Stimulated activated CD4-positive, alpha-beta T cell treated with anti-CD3 and anti-CD28 coated beads, Interleukin-4, amount 100 ng/mL, for 48 hours (primary cell): ENCODE measurements around the gene DEUP1.
"Not testable (repeated sequence)": the region's sequence is repeated elsewhere in the genome, so short reads cannot be mapped to it uniquely, and the experiment has no call there.

Experiments
- DNase-seq, 2 donors: peaks; one replicate each; pipeline ENCODE4 v3.0.0-alpha.2; 2020; ENCODE audit warnings: low read depth in 2 of 2

DEUP1 gene

GRCh38 chr11:93350835-93351234 is 20.3 kb downstream of the DEUP1 start:
- no peak for DNase-seq

GRCh38 chr11:93359396-93359795 is 28.9 kb downstream of the DEUP1 start:
- no peak for DNase-seq

- no peak for DNase-seq
Measured at GRCh38 chr11:93361435-93361834, 30.9 kb downstream of the DEUP1 start.

GRCh38 chr11:93368022-93368421 is 37.5 kb downstream of the DEUP1 start:
- DNase-seq = no peak

GRCh38 chr11:93370260-93370659 is 39.7 kb downstream of the DEUP1 start:
- no peak for DNase-seq

- no peak for DNase-seq
Measured at GRCh38 chr11:93389737-93390136, 59.2 kb downstream of the DEUP1 start.

- DNase-seq = no peak
Measured at GRCh38 chr11:93392867-93393266, 62.3 kb downstream of the DEUP1 start.

GRCh38 chr11:93393386-93393785 is 62.8 kb downstream of the DEUP1 start:
- no peak for DNase-seq

GRCh38 chr11:93394488-93394887 is 63.9 kb downstream of the DEUP1 start:
- DNase-seq = no peak

- no peak for DNase-seq
Measured at GRCh38 chr11:93396316-93396715, 65.8 kb downstream of the DEUP1 start.

- DNase-seq = no peak
Measured at GRCh38 chr11:93403930-93404329, 73.4 kb downstream of the DEUP1 start.

GRCh38 chr11:93407777-93408401 is 77.3 kb downstream of the DEUP1 start:
- no peak for DNase-seq

- DNase-seq = no peak
Measured at GRCh38 chr11:93410441-93410840, 79.9 kb downstream of the DEUP1 start.

- no peak for DNase-seq
Measured at GRCh38 chr11:93411705-93412104, 81.2 kb downstream of the DEUP1 start.

- DNase-seq = no peak
Measured at GRCh38 chr11:93432247-93432646, 101.7 kb downstream of the DEUP1 start.

- DNase-seq = not testable (repeated sequence)
Measured at GRCh38 chr11:93443232-93443631, 112.7 kb downstream of the DEUP1 start.

GRCh38 chr11:93444617-93445073 is 114.1 kb downstream of the DEUP1 start:
- peak in 1 of 2 donors; percentile 1 for DNase-seq

- DNase-seq = no peak
Measured at GRCh38 chr11:93458286-93458685, 127.7 kb downstream of the DEUP1 start.

GRCh38 chr11:93463666-93464065 is 133.1 kb downstream of the DEUP1 start:
- not testable (repeated sequence) for DNase-seq

- no peak for DNase-seq
Measured at GRCh38 chr11:93464927-93465540, 134.5 kb downstream of the DEUP1 start.

- DNase-seq = no peak
Measured at GRCh38 chr11:93467054-93467453, 136.5 kb downstream of the DEUP1 start.

GRCh38 chr11:93468290-93468689 is 137.7 kb downstream of the DEUP1 start:
- no peak for DNase-seq

GRCh38 chr11:93474123-93474522 is 143.6 kb downstream of the DEUP1 start:
- DNase-seq = no peak

GRCh38 chr11:93476796-93477195 is 146.3 kb downstream of the DEUP1 start:
- no peak for DNase-seq
